Measurements from ENCODE around the gene HOXA10. TPM values are rescaled to one million over a fixed set of nuclear protein-coding genes. Genes with fewer than 3 reads are reported as not detected.

The HOXA10 gene
- total RNA-seq, 1 experiment from 2014 or later: 19.6 TPM

DNA sequence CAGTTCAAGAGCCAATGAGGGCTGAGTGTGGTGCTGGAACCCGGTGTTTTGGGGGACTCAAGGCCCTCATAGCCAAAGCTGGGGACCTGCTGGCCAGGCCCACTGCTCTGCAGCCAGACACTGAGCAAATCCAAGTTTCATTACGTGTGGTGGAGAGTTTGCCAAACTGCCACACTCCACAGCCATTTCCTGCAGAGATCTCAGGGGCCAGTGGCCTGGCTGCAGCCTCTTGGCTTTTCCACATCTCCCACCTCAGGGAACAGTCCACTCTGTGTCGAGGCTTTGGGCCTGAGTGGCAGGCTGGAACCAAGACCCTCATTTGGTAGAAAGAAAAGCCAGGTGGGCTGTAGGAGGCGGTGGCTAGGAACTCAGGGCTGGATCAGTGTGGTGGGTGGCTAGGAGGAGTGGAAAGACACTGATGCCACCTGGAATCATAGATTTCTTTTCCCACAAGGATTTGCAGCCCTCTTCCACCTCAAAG is 7.7 kb upstream of the HOXA10 start:
- Histone ChIP-seq H3K9ac (ENCODE audit: low read length) (no peak overlapping the region), H3K4me2 (ENCODE audit: low read length) (no peak overlapping the region), H3K27ac (ENCODE audit: low read depth, low read length) (no peak overlapping the region), H3K4me3 (replicated peaks in 1 of 2; ENCODE audit: low read depth in 1 of 2, low read length in 2 of 2) (no peak overlapping the region), H2AFZ (ENCODE audit: low read depth, low read length, poor library complexity, severe bottlenecking) (no peak overlapping the region), H3K27me3 (ENCODE audit: insufficient read depth, low read length) (no peaks in the 10 kb centered on the region), H3K36me3 (ENCODE audit: control insufficient read depth in 1 of 2, insufficient read depth in 2 of 2, low read length in 2 of 2) (no peaks in the 10 kb centered on the region), H3K79me2 (ENCODE audit: insufficient read depth, low read length) (peaks cover 19% of the 10 kb centered on the region), H3K9me2 (ENCODE audit: insufficient read depth) (no peaks in the 10 kb centered on the region), H3K9me3 (ENCODE audit: control insufficient read depth in 1 of 2, insufficient read depth in 1 of 2, low read depth in 1 of 2, low read length in 2 of 2) (no peaks in the 10 kb centered on the region), H4K20me1 (ENCODE audit: insufficient read depth) (no peaks in the 10 kb centered on the region), H3K4me1 (ENCODE audit: control insufficient read depth in 1 of 2, insufficient read depth in 2 of 2, low read length in 2 of 2) (peaks cover 30 to 54% of the 10 kb centered on the region in 2 experiments)
- CTCF ChIA-PET: no interaction called here
- ATAC-seq (no peak), DNase-seq (ENCODE audit: low read depth, low spot score) (no peak)
- BruUV-seq (replicated peaks): no TSS peak
- intact Hi-C loops (cut with micrococcal nuclease): no loop called here
- RAD21 ChIA-PET (ENCODE audit: low non-redundant PET in 1 of 2, low total read pairs in 2 of 2, uncharacterized antibody in 2 of 2, unreplicated experiment in 2 of 2): no interaction called here
- POLR2A ChIA-PET: interaction anchor here (1.6 kb wide), 1 partner anchor 14 kb away, joined by 3 read pairs; no protein-coding TSS in a partner anchor
- TF ChIP-seq JUND (IDR thresholded peaks at IDR 0.05) (no peak), SIN3A (IDR thresholded peaks at IDR 0.05; ENCODE audit: low read depth) (no peak), POLR2A (IDR thresholded peaks at IDR 0.05; ENCODE audit: borderline replicate concordance, extremely low read depth, insufficient read depth, insufficient read length) (no peak), ZBTB33 (IDR thresholded peaks at IDR 0.05; ENCODE audit: extremely low read depth, insufficient replicate concordance, low read length) (no peak), RAD21 (IDR thresholded peaks at IDR 0.05; ENCODE audit: low read depth) (no peak), EZH2phosphoT487 (IDR thresholded peaks at IDR 0.05; ENCODE audit: borderline replicate concordance) (no peak)
